ENCODE measurements around the gene RFC2.

DNA sequence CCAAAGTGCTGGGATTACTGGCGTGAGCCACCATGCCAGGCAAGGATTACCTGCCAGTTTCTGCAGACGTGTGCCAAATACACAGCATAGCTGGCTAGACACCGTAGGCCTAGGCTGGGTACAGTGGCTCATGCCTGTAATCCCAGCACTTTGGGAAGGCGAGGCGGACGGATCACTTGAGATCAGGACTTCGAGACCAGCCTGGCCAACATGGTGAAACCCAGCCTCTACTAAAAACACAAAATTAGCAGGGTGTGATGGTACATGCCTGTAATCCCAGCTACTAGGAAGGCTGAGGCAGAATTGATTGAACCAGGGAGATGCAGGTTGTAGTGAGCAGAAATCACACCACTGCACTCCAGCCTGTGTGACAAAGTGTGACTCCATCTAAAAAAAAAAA, 868 bp downstream of the RFC2 start:
- TF ChIP-seq, protein P1, sequence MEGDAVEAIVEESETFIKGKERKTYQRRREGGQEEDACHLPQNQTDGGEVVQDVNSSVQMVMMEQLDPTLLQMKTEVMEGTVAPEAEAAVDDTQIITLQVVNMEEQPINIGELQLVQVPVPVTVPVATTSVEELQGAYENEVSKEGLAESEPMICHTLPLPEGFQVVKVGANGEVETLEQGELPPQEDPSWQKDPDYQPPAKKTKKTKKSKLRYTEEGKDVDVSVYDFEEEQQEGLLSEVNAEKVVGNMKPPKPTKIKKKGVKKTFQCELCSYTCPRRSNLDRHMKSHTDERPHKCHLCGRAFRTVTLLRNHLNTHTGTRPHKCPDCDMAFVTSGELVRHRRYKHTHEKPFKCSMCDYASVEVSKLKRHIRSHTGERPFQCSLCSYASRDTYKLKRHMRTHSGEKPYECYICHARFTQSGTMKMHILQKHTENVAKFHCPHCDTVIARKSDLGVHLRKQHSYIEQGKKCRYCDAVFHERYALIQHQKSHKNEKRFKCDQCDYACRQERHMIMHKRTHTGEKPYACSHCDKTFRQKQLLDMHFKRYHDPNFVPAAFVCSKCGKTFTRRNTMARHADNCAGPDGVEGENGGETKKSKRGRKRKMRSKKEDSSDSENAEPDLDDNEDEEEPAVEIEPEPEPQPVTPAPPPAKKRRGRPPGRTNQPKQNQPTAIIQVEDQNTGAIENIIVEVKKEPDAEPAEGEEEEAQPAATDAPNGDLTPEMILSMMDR (conservative IDR thresholded peaks at IDR 0.05; ENCODE audit: low read length), result no peak
- TF ChIP-seq EZH2phosphoT487 (IDR thresholded peaks at IDR 0.05; ENCODE audit: borderline replicate concordance), result no peak

Measured in Loucy (cell line).